ENCODE measurements around the gene SUMF1. TPM values are rescaled to one million over a fixed set of nuclear protein-coding genes. Genes with fewer than 3 reads are reported as not detected.
A peak's percentile ranks its signal among the peaks of the same experiment; 100 is the strongest.

Gene SUMF1
- total RNA-seq = 10 to 100 TPM; 30.7 to 32.7 TPM

- TF ChIP-seq POLR2A (IDR thresholded peaks at IDR 0.05) = peak; percentile 55 to 89 (median 82)
- TF ChIP-seq CTCF (IDR thresholded peaks at IDR 0.05) = no peak
- Histone ChIP-seq H3K4me3 (peak within 1 kb of the TSS; percentile 62 to 93), H3K27ac (peak within 1 kb of the TSS; percentile 28 to 86 (median 76)), H3K9me3 (no peaks in the 10 kb centered on the region), H3K4me1 (peaks cover 21% of the 10 kb centered on the region), H3K27me3 (no peaks in the 10 kb centered on the region), H3K36me3 (replicated peaks in 1 of 2; ENCODE audit: insufficient read depth in 1 of 2, low read depth in 2 of 2) (no peaks in the 10 kb centered on the region)
- DNase-seq (peak; percentile 75 to 90 (median 78)), ATAC-seq (peak; percentile 95)
- intact Hi-C loops (cut with DNase I) = no loop called here
- 0 to 4% methylated on average over 11 to 47 of the region's 47 CpGs for WGBS, 2 donors
Measured at GRCh38 chr3:4466741-4467521, at the start of gene SUMF1. Gene SUMF1 (minus strand): TSS chr3:4467269. CDS start chr3:4467245, 24 bp downstream.

GRCh38 chr3:4515916-4516579 is 49.0 kb upstream of the SUMF1 start:
- peak in 3 of 4 donors; percentile 23 to 36 (median 29) for DNase-seq
- H3K4me1 ChIP-seq = peaks cover 17% of the 10 kb centered on the region
- WGBS, 2 donors = 66 to 69% methylated on average over 7 of the region's 7 CpGs
- peak; percentile 62 for ATAC-seq
- no peaks in the 10 kb centered on the region for H3K9me3 ChIP-seq
- H3K27me3 ChIP-seq = no peaks in the 10 kb centered on the region
- no peaks in the 10 kb centered on the region for H3K36me3 ChIP-seq (replicated peaks in 1 of 2; ENCODE audit: insufficient read depth in 1 of 2, low read depth in 2 of 2)
- intact Hi-C loops (cut with DNase I) = no loop called here
- H3K27ac ChIP-seq = peak overlapping the region in 3 of 4 donors; percentile 22 to 53 (median 28)
- TF ChIP-seq CTCF (IDR thresholded peaks at IDR 0.05) (no peak), POLR2A (IDR thresholded peaks at IDR 0.05) (no peak)
- no peak overlapping the region for H3K4me3 ChIP-seq

GRCh38 chr3:4514916-4515315 is 47.8 kb upstream of the SUMF1 start:
- intact Hi-C loops (cut with DNase I) = no loop called here
- H3K4me3 ChIP-seq = no peak overlapping the region
- H3K27me3 ChIP-seq = no peaks in the 10 kb centered on the region
- DNase-seq (no peak), ATAC-seq (no peak)
- peak overlapping the region in 2 of 4 donors; percentile 28 to 53 for H3K27ac ChIP-seq
- H3K4me1 ChIP-seq = peaks cover 9% of the 10 kb centered on the region
- TF ChIP-seq CTCF (IDR thresholded peaks at IDR 0.05) = no peak
- TF ChIP-seq POLR2A (IDR thresholded peaks at IDR 0.05) = no peak
- H3K36me3 ChIP-seq (replicated peaks in 1 of 2; ENCODE audit: insufficient read depth in 1 of 2, low read depth in 2 of 2) = no peaks in the 10 kb centered on the region
- WGBS, 2 donors = 43 to 72% methylated on average over 1 of the region's 1 CpG
- no peaks in the 10 kb centered on the region for H3K9me3 ChIP-seq

- ATAC-seq (no peak), DNase-seq (no peak)
- Histone ChIP-seq H3K9me3 (no peaks in the 10 kb centered on the region), H3K27ac (no peak overlapping the region), H3K36me3 (replicated peaks in 1 of 2; ENCODE audit: insufficient read depth in 1 of 2, low read depth in 2 of 2) (no peaks in the 10 kb centered on the region), H3K27me3 (no peaks in the 10 kb centered on the region), H3K4me1 (peaks cover 3% of the 10 kb centered on the region), H3K4me3 (no peak overlapping the region)
- 78 to 82% methylated on average over 5 of the region's 5 CpGs for WGBS, 2 donors
- intact Hi-C loops (cut with DNase I) = no loop called here
- no peak for TF ChIP-seq POLR2A (IDR thresholded peaks at IDR 0.05)
- no peak for TF ChIP-seq CTCF (IDR thresholded peaks at IDR 0.05)
Measured at GRCh38 chr3:4514321-4514720, 47.3 kb upstream of the SUMF1 start.
